ENCODE data around the gene ZNF331.

Gene ZNF331

DNA sequence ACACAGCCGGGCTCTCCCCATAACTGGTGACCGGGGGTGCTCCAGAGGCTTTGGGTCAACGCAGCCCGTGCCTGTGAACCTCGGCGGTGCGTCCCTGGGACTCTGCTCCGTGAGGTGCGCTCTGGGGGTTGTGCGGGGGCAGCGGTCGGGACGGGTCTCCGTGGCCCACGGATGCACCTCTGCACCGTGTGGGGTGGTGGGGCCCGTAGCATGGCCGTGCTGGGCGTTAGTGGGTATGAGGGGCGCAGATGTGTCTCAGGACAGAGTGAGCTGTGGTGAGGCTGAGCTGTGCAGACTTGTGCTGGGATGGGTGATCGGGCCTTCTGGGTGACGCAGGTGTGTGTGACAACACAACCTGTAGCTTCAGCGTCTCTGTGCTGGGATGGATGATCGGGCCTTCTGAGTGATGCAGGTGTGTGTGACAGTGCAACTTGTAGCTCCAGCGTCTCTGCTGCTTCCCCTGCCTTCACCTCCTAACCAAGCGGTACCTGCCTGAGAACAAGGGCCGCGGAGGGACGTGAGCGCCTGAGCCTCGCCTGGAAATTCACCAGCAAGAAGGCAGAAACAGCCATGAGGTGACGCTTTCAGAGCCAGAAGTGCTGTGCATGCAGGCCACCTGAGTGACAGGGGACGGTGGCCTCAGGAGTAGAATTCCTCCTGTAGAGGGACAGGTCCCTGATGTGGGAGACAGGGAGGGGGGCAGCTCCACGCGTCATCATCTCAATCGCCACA, 599 bp downstream of the ZNF331 start:
- Histone ChIP-seq H3F3A (ENCODE audit: low read depth) (no peaks in the 10 kb centered on the region), H2AFZ (ENCODE audit: low read length) (peak overlapping the region; percentile 88), H3K4me1 (ENCODE audit: insufficient read depth, low read length, poor library complexity, severe bottlenecking) (no peaks in the 10 kb centered on the region), H3K79me2 (ENCODE audit: insufficient read depth, low read length) (0 out of 2 replicates have a peak, but pooled peaks cover 2% of the 10 kb centered on the region), H4K20me1 (ENCODE audit: insufficient read depth, low read length, poor library complexity, severe bottlenecking) (no peaks in the 10 kb centered on the region), H3K4me2 (ENCODE audit: low read depth, low read length, poor library complexity, severe bottlenecking) (peak overlapping the region; percentile 65), H3K4me3 (ENCODE audit: low read length, poor library complexity, severe bottlenecking) (peak overlapping the region; percentile 74), H3K9me3 (ENCODE audit: insufficient read depth, low read depth, low read length) (no peaks in the 10 kb centered on the region), H3K36me3 (ENCODE audit: insufficient read depth, low read length) (no peaks in the 10 kb centered on the region), H3K9ac (ENCODE audit: low read depth, low read length, poor library complexity, severe bottlenecking) (peak overlapping the region; percentile 72), H3K9me2 (replicated peaks; ENCODE audit: low read depth, low read length) (no peaks in the 10 kb centered on the region), H3K27me3 (ENCODE audit: insufficient read depth, low read length, poor library complexity, severe bottlenecking) (no peaks in the 10 kb centered on the region)
- TF ChIP-seq, protein P1, sequence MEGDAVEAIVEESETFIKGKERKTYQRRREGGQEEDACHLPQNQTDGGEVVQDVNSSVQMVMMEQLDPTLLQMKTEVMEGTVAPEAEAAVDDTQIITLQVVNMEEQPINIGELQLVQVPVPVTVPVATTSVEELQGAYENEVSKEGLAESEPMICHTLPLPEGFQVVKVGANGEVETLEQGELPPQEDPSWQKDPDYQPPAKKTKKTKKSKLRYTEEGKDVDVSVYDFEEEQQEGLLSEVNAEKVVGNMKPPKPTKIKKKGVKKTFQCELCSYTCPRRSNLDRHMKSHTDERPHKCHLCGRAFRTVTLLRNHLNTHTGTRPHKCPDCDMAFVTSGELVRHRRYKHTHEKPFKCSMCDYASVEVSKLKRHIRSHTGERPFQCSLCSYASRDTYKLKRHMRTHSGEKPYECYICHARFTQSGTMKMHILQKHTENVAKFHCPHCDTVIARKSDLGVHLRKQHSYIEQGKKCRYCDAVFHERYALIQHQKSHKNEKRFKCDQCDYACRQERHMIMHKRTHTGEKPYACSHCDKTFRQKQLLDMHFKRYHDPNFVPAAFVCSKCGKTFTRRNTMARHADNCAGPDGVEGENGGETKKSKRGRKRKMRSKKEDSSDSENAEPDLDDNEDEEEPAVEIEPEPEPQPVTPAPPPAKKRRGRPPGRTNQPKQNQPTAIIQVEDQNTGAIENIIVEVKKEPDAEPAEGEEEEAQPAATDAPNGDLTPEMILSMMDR (conservative IDR thresholded peaks at IDR 0.05; ENCODE audit: low read length): no peak
- no peak for TF ChIP-seq EZH2phosphoT487 (IDR thresholded peaks at IDR 0.05; ENCODE audit: borderline replicate concordance)

DNA sequence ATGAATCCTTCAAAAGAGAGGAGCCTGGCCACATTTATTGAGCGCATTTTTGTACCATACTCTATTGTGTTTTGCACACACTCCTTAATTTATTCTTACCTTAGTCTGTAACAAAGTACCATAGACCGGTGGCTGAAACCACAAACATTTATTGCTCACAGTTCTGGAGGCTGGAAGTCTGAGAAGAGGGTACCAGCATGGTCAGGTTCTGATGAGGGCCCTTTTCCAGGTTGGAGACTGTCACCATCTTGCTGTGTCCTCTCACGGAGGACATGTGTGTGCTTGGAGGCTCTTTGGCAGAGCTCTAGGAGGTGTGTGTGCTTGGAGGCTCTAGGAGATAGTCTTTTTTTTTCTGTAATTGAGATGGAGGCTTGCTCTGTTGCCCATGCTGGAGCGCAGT, 2.1 kb downstream of the ZNF331 start:
- no peaks in the 10 kb centered on the region for H3K36me3 ChIP-seq (ENCODE audit: insufficient read depth, low read length)
- TF ChIP-seq EZH2phosphoT487 (IDR thresholded peaks at IDR 0.05; ENCODE audit: borderline replicate concordance): no peak
- TF ChIP-seq, protein P1 (conservative IDR thresholded peaks at IDR 0.05; ENCODE audit: low read length): no peak
- H3K4me2 ChIP-seq (ENCODE audit: low read depth, low read length, poor library complexity, severe bottlenecking): no peak overlapping the region

DNA sequence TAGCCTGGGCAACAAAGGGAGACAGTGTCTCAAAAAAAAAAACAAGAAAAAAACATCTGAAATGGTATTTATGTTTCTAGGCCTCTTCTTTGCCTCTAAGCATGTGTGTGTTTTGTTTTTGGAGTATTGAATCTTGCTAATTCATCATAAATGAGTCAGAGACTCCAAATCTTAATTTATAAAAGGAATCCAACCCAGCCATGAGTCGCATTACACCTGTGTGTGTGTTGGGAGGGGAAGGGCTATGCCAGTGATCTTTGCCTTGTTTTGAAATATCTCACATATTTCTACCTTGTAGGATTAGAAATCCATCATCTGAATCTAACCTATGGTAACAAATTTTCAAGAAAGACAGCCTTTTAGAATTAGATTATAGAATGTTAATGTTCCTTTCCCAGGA, 4.0 kb downstream of the ZNF331 start:
- no peak overlapping the region for H3K4me3 ChIP-seq (ENCODE audit: low read length, poor library complexity, severe bottlenecking)
- 0 out of 2 replicates have a peak, but pooled peaks cover 2% of the 10 kb centered on the region for H3K79me2 ChIP-seq (ENCODE audit: insufficient read depth, low read length)
- H4K20me1 ChIP-seq (ENCODE audit: insufficient read depth, low read length, poor library complexity, severe bottlenecking): no peaks in the 10 kb centered on the region
- H3K9me2 ChIP-seq (replicated peaks; ENCODE audit: low read depth, low read length): no peaks in the 10 kb centered on the region
- no peak overlapping the region for H3K9ac ChIP-seq (ENCODE audit: low read depth, low read length, poor library complexity, severe bottlenecking)
- TF ChIP-seq EZH2phosphoT487 (IDR thresholded peaks at IDR 0.05; ENCODE audit: borderline replicate concordance): no peak
- TF ChIP-seq, protein P1 (conservative IDR thresholded peaks at IDR 0.05; ENCODE audit: low read length): no peak
- no peaks in the 10 kb centered on the region for H3K36me3 ChIP-seq (ENCODE audit: insufficient read depth, low read length)
- no peaks in the 10 kb centered on the region for H3F3A ChIP-seq (ENCODE audit: low read depth)
- no peaks in the 10 kb centered on the region for H3K9me3 ChIP-seq (ENCODE audit: insufficient read depth, low read depth, low read length)
- no peak overlapping the region for H2AFZ ChIP-seq (ENCODE audit: low read length)
- no peak overlapping the region for H3K4me2 ChIP-seq (ENCODE audit: low read depth, low read length, poor library complexity, severe bottlenecking)
- no peaks in the 10 kb centered on the region for H3K27me3 ChIP-seq (ENCODE audit: insufficient read depth, low read length, poor library complexity, severe bottlenecking)
- H3K4me1 ChIP-seq (ENCODE audit: insufficient read depth, low read length, poor library complexity, severe bottlenecking): no peaks in the 10 kb centered on the region

More for the DNA sequence above, 2.1 kb downstream of the ZNF331 start:
- Histone ChIP-seq H3K79me2 (ENCODE audit: insufficient read depth, low read length) (0 out of 2 replicates have a peak, but pooled peaks cover 2% of the 10 kb centered on the region), H3F3A (ENCODE audit: low read depth) (no peaks in the 10 kb centered on the region), H2AFZ (ENCODE audit: low read length) (no peak overlapping the region), H4K20me1 (ENCODE audit: insufficient read depth, low read length, poor library complexity, severe bottlenecking) (no peaks in the 10 kb centered on the region), H3K9me2 (replicated peaks; ENCODE audit: low read depth, low read length) (no peaks in the 10 kb centered on the region), H3K4me1 (ENCODE audit: insufficient read depth, low read length, poor library complexity, severe bottlenecking) (no peaks in the 10 kb centered on the region), H3K9ac (ENCODE audit: low read depth, low read length, poor library complexity, severe bottlenecking) (no peak overlapping the region), H3K9me3 (ENCODE audit: insufficient read depth, low read depth, low read length) (no peaks in the 10 kb centered on the region), H3K27me3 (ENCODE audit: insufficient read depth, low read length, poor library complexity, severe bottlenecking) (no peaks in the 10 kb centered on the region), H3K4me3 (ENCODE audit: low read length, poor library complexity, severe bottlenecking) (no peak overlapping the region)

Data from Loucy (cell line).